Hepatocyte (in vitro differentiated cells): Measurements from ENCODE around the gene CALD1.

Experiments
- EZH2 ChIP-seq: fragments of 200-600 bp; sonication (generic); IDR thresholded peaks from 2 replicates; pipeline ENCODE4 v1.6.1; 2016; ENCODE audit warnings: antibody characterized with exemption, mild to moderate bottlenecking, borderline replicate concordance
- EZH2phosphoT487 ChIP-seq: fragments of 200-600 bp; sonication (generic); IDR thresholded peaks from one replicate; pipeline ENCODE4 v1.6.1; 2018; ENCODE audit warnings: antibody characterized with exemption, mild to moderate bottlenecking, low read depth, moderate library complexity; ENCODE audit not compliant: unreplicated experiment, severe bottlenecking
- TF ChIP-seq, protein P1 (sequence below): fragments of 200-600 bp; sonication (generic); IDR thresholded peaks from 2 replicates; pipeline ENCODE4 v1.5.1; 2016; ENCODE audit warnings: antibody characterized with exemption, mild to moderate bottlenecking; ENCODE audit not compliant: poor library complexity

DNA sequence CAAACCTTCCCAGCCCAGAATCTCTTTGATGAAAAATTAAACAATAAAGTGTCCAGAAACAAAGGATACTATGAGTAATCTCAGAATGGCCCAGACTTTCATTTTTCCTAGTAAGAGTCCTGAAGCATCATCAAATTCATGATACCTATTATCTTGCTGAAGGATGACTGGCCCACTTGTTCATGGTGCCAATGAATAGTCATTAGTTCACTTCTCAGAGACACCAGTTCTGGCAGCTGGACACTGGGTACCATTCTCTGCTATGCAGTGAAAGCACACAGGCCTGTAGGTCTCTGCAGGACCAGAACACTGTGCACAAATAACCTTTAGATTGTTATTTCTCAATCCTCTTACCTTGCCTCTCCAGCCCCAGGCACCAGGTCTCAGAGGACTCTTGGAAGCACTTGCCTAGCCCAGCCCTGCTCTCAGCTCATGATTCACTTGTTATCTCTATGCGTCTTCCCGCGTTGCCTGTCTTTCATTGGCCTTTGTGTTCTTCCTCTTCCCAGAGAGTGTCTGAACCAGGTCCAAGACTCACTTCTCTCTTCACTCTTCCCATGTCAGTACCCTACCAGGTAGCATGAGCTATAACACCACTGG, 108.8 kb downstream of the CALD1 start:
- TF ChIP-seq EZH2phosphoT487 (no peak), EZH2 (no peak)
- TF ChIP-seq, protein P1, sequence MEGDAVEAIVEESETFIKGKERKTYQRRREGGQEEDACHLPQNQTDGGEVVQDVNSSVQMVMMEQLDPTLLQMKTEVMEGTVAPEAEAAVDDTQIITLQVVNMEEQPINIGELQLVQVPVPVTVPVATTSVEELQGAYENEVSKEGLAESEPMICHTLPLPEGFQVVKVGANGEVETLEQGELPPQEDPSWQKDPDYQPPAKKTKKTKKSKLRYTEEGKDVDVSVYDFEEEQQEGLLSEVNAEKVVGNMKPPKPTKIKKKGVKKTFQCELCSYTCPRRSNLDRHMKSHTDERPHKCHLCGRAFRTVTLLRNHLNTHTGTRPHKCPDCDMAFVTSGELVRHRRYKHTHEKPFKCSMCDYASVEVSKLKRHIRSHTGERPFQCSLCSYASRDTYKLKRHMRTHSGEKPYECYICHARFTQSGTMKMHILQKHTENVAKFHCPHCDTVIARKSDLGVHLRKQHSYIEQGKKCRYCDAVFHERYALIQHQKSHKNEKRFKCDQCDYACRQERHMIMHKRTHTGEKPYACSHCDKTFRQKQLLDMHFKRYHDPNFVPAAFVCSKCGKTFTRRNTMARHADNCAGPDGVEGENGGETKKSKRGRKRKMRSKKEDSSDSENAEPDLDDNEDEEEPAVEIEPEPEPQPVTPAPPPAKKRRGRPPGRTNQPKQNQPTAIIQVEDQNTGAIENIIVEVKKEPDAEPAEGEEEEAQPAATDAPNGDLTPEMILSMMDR: no peak
